ENCODE data around the gene KRTAP10-9. TPM values are rescaled to one million over a fixed set of nuclear protein-coding genes. Genes with fewer than 3 reads are reported as not detected.
"Not testable (repeated sequence)": the region's sequence is repeated elsewhere in the genome, so short reads cannot be mapped to it uniquely, and the experiment has no call there.

KRTAP10-9 gene
- total RNA-seq, 1 donor from 2014 or later = not detected

GRCh38 chr21:44623575-44623974 lies 3.3 kb upstream of the KRTAP10-9 start:
- Mint-ChIP-seq H3K9me3 (peaks cover 41% of the 10 kb centered on the region), H3K4me1 (peaks cover 8% of the 10 kb centered on the region), H3K4me3 (no peak overlapping the region), H3K27me3 (peaks cover 8% of the 10 kb centered on the region), H3K27ac (no peak overlapping the region), H3K36me3 (ENCODE audit: low read depth) (peaks cover 6% of the 10 kb centered on the region)
- TF ChIP-seq CTCF (IDR thresholded peaks at IDR 0.05) = no peak
- no peak for DNase-seq
- ATAC-seq (ENCODE audit: low read depth) = no peak
- ChIA-PET POLR2A (no interaction called here), CTCF (no interaction called here)
- intact Hi-C loops (cut with micrococcal nuclease) = no loop called here

GRCh38 chr21:44625756-44626155 lies 1.1 kb upstream of the KRTAP10-9 start:
- CTCF ChIA-PET = no interaction called here
- POLR2A ChIA-PET = no interaction called here
- no peak for TF ChIP-seq CTCF (IDR thresholded peaks at IDR 0.05)
- Mint-ChIP-seq H3K4me1 (peaks cover 5% of the 10 kb centered on the region), H3K9me3 (peaks cover 31% of the 10 kb centered on the region), H3K27me3 (peaks cover 8% of the 10 kb centered on the region), H3K36me3 (ENCODE audit: low read depth) (no peaks in the 10 kb centered on the region), H3K27ac (no peak overlapping the region), H3K4me3 (no peak overlapping the region)
- intact Hi-C loops (cut with micrococcal nuclease) = no loop called here
- ATAC-seq (ENCODE audit: low read depth) (no peak), DNase-seq (no peak)

GRCh38 chr21:44626262-44626661 lies 631 bp upstream of the KRTAP10-9 start:
- no peak for TF ChIP-seq CTCF (IDR thresholded peaks at IDR 0.05)
- Mint-ChIP-seq H3K9me3 (peaks cover 35% of the 10 kb centered on the region), H3K27ac (no peak overlapping the region), H3K4me1 (peaks cover 5% of the 10 kb centered on the region), H3K27me3 (peaks cover 8% of the 10 kb centered on the region), H3K4me3 (no peak overlapping the region), H3K36me3 (ENCODE audit: low read depth) (no peaks in the 10 kb centered on the region)
- no peak for ATAC-seq (ENCODE audit: low read depth)
- CTCF ChIA-PET = no interaction called here
- POLR2A ChIA-PET = no interaction called here
- no peak for DNase-seq
- intact Hi-C loops (cut with micrococcal nuclease) = no loop called here

GRCh38 chr21:44627181-44627822 lies 409 bp downstream of the KRTAP10-9 start:
- H3K27me3 Mint-ChIP-seq; H3K27ac Mint-ChIP-seq; ATAC-seq (ENCODE audit: low read depth); H3K4me1 Mint-ChIP-seq; DNase-seq; intact Hi-C loops (cut with micrococcal nuclease); CTCF ChIA-PET; H3K4me3 Mint-ChIP-seq; POLR2A ChIA-PET; H3K36me3 Mint-ChIP-seq (ENCODE audit: low read depth): not testable (repeated sequence)
- peaks cover 41% of the 10 kb centered on the region for H3K9me3 Mint-ChIP-seq

GRCh38 chr21:44627831-44628233 lies 939 bp downstream of the KRTAP10-9 start:
- CTCF ChIA-PET; H3K36me3 Mint-ChIP-seq (ENCODE audit: low read depth): not testable (repeated sequence)

GRCh38 chr21:44628707-44629391 lies 2.0 kb downstream of the KRTAP10-9 start:
- intact Hi-C loops (cut with micrococcal nuclease) = no loop called here
- Mint-ChIP-seq H3K27ac (no peak overlapping the region), H3K9me3 (peaks cover 32% of the 10 kb centered on the region), H3K27me3 (peaks cover 5% of the 10 kb centered on the region), H3K36me3 (ENCODE audit: low read depth) (no peaks in the 10 kb centered on the region), H3K4me3 (no peak overlapping the region), H3K4me1 (peaks cover 5% of the 10 kb centered on the region)
- POLR2A ChIA-PET = no interaction called here
- DNase-seq (no peak), ATAC-seq (ENCODE audit: low read depth) (no peak)
- CTCF ChIA-PET = no interaction called here
- TF ChIP-seq CTCF (IDR thresholded peaks at IDR 0.05) = no peak

More at GRCh38 chr21:44627831-44628233, 939 bp downstream of the KRTAP10-9 start:
- H3K27ac Mint-ChIP-seq; ATAC-seq (ENCODE audit: low read depth); DNase-seq; H3K4me3 Mint-ChIP-seq; intact Hi-C loops (cut with micrococcal nuclease); H3K27me3 Mint-ChIP-seq; POLR2A ChIA-PET; H3K4me1 Mint-ChIP-seq: not testable (repeated sequence)
- H3K9me3 Mint-ChIP-seq = peaks cover 37% of the 10 kb centered on the region

Data from activated B cell treated with CpG ODN at 0.5 μM for 24 hours (primary cell).